ENCODE measurements around the gene MAP4K3. TPM values are rescaled to one million over a fixed set of nuclear protein-coding genes. Genes with fewer than 3 reads are reported as not detected.

The MAP4K3 gene
- total RNA-seq, 2 experiments from 2014 or later: 12.4 to 17.5 TPM

DNA sequence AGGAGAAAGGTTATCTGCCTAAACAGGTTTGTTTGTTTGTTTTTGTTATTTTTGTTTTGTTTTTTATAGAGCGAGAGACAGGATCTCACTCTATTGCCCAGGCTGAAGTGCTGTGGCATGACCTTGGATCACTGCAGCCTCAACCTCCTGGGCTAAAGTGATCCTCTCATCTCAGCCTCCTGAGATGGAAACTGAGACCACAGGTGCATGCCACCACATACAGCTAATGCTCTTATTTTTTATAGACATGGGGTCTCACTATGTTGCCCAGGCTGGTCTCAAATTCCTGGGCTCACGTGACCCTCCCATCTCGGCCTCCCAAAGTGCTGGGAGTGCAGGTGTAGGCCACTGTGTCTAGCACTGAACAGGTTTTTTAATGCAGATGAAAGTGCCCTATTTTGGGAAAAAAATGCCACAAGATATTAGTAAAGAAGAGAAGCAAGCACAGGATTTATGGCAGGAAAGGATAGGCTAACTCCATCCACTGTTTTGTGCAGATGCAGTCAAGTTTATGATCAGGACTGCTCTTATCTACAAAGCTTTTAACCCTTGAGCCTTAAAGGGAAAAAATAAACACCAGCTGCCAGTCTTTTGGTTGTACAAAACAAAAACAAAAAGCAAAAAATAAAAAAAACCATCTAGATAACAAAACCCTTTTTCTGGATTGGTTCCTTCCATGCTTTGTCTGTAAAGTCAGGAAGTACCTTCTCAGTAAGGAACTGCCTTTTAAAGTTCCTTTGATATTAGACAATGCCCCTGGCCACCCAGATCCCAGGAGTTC, 29.4 kb downstream of the MAP4K3 start:
- Histone ChIP-seq H3K4me2 (ENCODE audit: low read length) (peak overlapping the region; percentile 46; the same call in 1 of the 2 replicates), H3K9me2 (ENCODE audit: insufficient read depth, low read length) (no peaks in the 10 kb centered on the region), H3K9me3 (ENCODE audit: low read length) (no peaks in the 10 kb centered on the region), H3K79me2 (ENCODE audit: insufficient read depth, low read depth, low read length) (peaks cover 52% of the 10 kb centered on the region; the same call in 1 of the 2 replicates), H3K4me3 (ENCODE audit: low read depth, low read length, poor library complexity, severe bottlenecking) (no peak overlapping the region), H2AFZ (ENCODE audit: low read length) (no peak overlapping the region), H3K4me1 (ENCODE audit: insufficient read depth, low read length, poor library complexity, severe bottlenecking) (peaks cover 68% of the 10 kb centered on the region), H3K36me3 (ENCODE audit: insufficient read depth, low read length) (no peaks in the 10 kb centered on the region), H4K20me1 (ENCODE audit: insufficient read depth, low read length) (peaks cover 11% of the 10 kb centered on the region; the same call in 1 of the 2 replicates), H3K27ac (ENCODE audit: low read depth, low read length, poor library complexity, severe bottlenecking) (no peak overlapping the region)
- TF ChIP-seq EZH2phosphoT487 (IDR thresholded peaks at IDR 0.05; ENCODE audit: borderline replicate concordance, low read depth, low read length): no peak
- TF ChIP-seq, protein P1, sequence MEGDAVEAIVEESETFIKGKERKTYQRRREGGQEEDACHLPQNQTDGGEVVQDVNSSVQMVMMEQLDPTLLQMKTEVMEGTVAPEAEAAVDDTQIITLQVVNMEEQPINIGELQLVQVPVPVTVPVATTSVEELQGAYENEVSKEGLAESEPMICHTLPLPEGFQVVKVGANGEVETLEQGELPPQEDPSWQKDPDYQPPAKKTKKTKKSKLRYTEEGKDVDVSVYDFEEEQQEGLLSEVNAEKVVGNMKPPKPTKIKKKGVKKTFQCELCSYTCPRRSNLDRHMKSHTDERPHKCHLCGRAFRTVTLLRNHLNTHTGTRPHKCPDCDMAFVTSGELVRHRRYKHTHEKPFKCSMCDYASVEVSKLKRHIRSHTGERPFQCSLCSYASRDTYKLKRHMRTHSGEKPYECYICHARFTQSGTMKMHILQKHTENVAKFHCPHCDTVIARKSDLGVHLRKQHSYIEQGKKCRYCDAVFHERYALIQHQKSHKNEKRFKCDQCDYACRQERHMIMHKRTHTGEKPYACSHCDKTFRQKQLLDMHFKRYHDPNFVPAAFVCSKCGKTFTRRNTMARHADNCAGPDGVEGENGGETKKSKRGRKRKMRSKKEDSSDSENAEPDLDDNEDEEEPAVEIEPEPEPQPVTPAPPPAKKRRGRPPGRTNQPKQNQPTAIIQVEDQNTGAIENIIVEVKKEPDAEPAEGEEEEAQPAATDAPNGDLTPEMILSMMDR (conservative IDR thresholded peaks at IDR 0.05; ENCODE audit: low read length): no peak
- DNase-seq (ENCODE audit: low spot score): no peak
- intact Hi-C loops (cut with micrococcal nuclease; ENCODE audit: unreplicated experiment): no loop called here
- ChIA-PET CTCF (ENCODE audit: unreplicated experiment) (no interaction called here), POLR2A (interaction anchor here (1.2 kb wide), 1 partner anchor 19 kb away, joined by 4 read pairs; no protein-coding TSS in a partner anchor)
- BruUV-seq (replicated peaks): no TSS peak

DNA sequence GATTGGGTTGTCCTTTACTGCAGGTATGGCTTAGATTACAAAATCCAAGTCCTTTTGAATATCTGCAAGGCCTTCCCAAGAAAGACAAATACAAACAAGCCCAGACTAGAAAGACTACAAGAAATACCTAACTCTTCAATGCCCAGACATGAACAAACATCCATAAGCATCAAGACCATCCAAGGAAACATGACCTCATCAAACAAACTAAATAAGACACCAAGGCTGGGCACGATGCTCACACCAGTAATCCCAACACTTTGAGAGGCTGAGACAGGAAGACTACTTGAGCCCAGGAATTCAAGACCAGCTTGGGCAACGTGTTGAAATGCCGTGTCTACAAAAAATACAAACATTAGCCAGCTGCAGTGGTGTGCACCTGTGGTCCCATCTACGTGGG, 31.7 kb downstream of the MAP4K3 start:
- TF ChIP-seq, protein P1 (conservative IDR thresholded peaks at IDR 0.05; ENCODE audit: low read length): no peak
- no peak for TF ChIP-seq EZH2phosphoT487 (IDR thresholded peaks at IDR 0.05; ENCODE audit: borderline replicate concordance, low read depth, low read length)
- no peak overlapping the region for H3K4me2 ChIP-seq (ENCODE audit: low read length)
- no peak overlapping the region for H3K4me3 ChIP-seq (ENCODE audit: low read depth, low read length, poor library complexity, severe bottlenecking)
- no peaks in the 10 kb centered on the region for H3K9me2 ChIP-seq (ENCODE audit: insufficient read depth, low read length)
- no peak overlapping the region for H3K27ac ChIP-seq (ENCODE audit: low read depth, low read length, poor library complexity, severe bottlenecking)
- DNase-seq (ENCODE audit: low spot score): no peak
- intact Hi-C loops (cut with micrococcal nuclease; ENCODE audit: unreplicated experiment): no loop called here
- no peak overlapping the region for H2AFZ ChIP-seq (ENCODE audit: low read length)
- CTCF ChIA-PET (ENCODE audit: unreplicated experiment): no interaction called here
- peaks cover 46% of the 10 kb centered on the region for H3K79me2 ChIP-seq (ENCODE audit: insufficient read depth, low read depth, low read length)
- POLR2A ChIA-PET: interaction anchor here (0.6 to 0.9 kb wide), 2 partner anchors 18 to 45 kb away, joined by 3 to 4 read pairs; no protein-coding TSS in a partner anchor
- BruUV-seq (replicated peaks): no TSS peak
- H3K9me3 ChIP-seq (ENCODE audit: low read length): no peaks in the 10 kb centered on the region
- no peaks in the 10 kb centered on the region for H3K36me3 ChIP-seq (ENCODE audit: insufficient read depth, low read length)
- peaks cover 11% of the 10 kb centered on the region; the same call in 1 of the 2 replicates for H4K20me1 ChIP-seq (ENCODE audit: insufficient read depth, low read length)
- peaks cover 62% of the 10 kb centered on the region for H3K4me1 ChIP-seq (ENCODE audit: insufficient read depth, low read length, poor library complexity, severe bottlenecking)

DNA sequence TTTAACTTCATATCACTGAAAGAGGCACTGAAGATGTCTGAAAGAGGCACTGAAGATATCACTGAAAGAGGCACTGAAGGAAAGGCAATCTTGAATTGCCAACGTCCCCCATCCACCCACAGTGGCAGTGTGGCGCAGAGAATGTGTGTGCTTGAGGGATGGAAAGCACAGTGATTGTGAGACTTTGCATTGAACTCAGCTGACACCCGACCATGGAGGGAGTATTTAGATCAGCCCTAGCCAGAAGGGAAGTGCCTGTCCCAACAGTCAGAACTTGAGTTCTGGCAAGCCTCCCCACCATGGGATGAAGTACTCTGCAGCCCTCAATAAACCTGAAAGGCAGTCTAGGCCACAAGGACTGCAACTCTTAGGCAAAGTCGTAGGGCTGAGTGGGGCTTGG, 33.8 kb downstream of the MAP4K3 start:
- DNase-seq (ENCODE audit: low spot score): no peak
- Histone ChIP-seq H3K9me3 (ENCODE audit: low read length) (no peaks in the 10 kb centered on the region), H3K36me3 (ENCODE audit: insufficient read depth, low read length) (no peaks in the 10 kb centered on the region), H3K4me3 (ENCODE audit: low read depth, low read length, poor library complexity, severe bottlenecking) (no peak overlapping the region), H3K4me1 (ENCODE audit: insufficient read depth, low read length, poor library complexity, severe bottlenecking) (peaks cover 41% of the 10 kb centered on the region), H3K9me2 (ENCODE audit: insufficient read depth, low read length) (no peaks in the 10 kb centered on the region), H4K20me1 (ENCODE audit: insufficient read depth, low read length) (0 out of 2 replicates have a peak, but pooled peaks cover 4% of the 10 kb centered on the region), H3K4me2 (ENCODE audit: low read length) (peak overlapping the region; percentile 48), H3K27ac (ENCODE audit: low read depth, low read length, poor library complexity, severe bottlenecking) (no peak overlapping the region), H3K79me2 (ENCODE audit: insufficient read depth, low read depth, low read length) (peaks cover 35% of the 10 kb centered on the region), H2AFZ (ENCODE audit: low read length) (no peak overlapping the region)
- ChIA-PET POLR2A (no interaction called here), CTCF (ENCODE audit: unreplicated experiment) (no interaction called here)
- intact Hi-C loops (cut with micrococcal nuclease; ENCODE audit: unreplicated experiment): no loop called here
- TF ChIP-seq EZH2phosphoT487 (IDR thresholded peaks at IDR 0.05; ENCODE audit: borderline replicate concordance, low read depth, low read length): no peak
- TF ChIP-seq, protein P1 (conservative IDR thresholded peaks at IDR 0.05; ENCODE audit: low read length): no peak
- no TSS peak for BruUV-seq (replicated peaks)
